Panc1 (cell line): Measurements from ENCODE around the gene KLF15.

Experiments
- POLR2AphosphoS5 ChIP-seq: IDR thresholded peaks from 2 replicates; pipeline ENCODE4 v1.6.1; 2012; ENCODE audit warnings: mild to moderate bottlenecking, low read depth, low read length, moderate library complexity
- TF ChIP-seq, protein P1 (sequence below): fragments of 450-650 bp; IDR thresholded peaks from 2 replicates; pipeline ENCODE4 v1.5.1; 2017; ENCODE audit warnings: mild to moderate bottlenecking

DNA sequence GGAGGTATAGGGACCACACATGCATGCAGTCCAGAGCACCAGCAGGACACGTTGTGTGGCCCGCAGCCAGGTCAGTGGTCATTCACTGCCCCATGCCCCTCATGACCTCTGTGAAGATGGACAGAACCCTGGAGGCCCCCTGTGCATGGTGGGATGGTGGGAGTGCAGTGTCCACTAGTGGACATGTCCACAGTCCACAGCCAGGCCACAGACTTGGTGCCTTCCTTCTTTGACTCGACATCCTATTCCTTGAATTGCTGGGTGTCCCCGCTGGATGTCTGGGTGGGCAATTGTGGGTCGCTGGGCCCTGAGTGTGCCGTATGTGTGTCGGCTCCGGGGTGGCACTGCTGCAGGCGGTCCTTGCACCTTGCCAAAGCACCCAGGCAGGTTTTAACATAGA is 35.7 kb downstream of the KLF15 start:
- TF ChIP-seq, protein P1, sequence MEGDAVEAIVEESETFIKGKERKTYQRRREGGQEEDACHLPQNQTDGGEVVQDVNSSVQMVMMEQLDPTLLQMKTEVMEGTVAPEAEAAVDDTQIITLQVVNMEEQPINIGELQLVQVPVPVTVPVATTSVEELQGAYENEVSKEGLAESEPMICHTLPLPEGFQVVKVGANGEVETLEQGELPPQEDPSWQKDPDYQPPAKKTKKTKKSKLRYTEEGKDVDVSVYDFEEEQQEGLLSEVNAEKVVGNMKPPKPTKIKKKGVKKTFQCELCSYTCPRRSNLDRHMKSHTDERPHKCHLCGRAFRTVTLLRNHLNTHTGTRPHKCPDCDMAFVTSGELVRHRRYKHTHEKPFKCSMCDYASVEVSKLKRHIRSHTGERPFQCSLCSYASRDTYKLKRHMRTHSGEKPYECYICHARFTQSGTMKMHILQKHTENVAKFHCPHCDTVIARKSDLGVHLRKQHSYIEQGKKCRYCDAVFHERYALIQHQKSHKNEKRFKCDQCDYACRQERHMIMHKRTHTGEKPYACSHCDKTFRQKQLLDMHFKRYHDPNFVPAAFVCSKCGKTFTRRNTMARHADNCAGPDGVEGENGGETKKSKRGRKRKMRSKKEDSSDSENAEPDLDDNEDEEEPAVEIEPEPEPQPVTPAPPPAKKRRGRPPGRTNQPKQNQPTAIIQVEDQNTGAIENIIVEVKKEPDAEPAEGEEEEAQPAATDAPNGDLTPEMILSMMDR, result no peak
- no peak for TF ChIP-seq POLR2AphosphoS5
